ENCODE measurements around the gene TBC1D22A. TPM values are rescaled to one million over a fixed set of nuclear protein-coding genes. Genes with fewer than 3 reads are reported as not detected.

TBC1D22A gene
- polyA plus RNA-seq, 1 donor from 2014 or later, result 9.3 TPM

DNA sequence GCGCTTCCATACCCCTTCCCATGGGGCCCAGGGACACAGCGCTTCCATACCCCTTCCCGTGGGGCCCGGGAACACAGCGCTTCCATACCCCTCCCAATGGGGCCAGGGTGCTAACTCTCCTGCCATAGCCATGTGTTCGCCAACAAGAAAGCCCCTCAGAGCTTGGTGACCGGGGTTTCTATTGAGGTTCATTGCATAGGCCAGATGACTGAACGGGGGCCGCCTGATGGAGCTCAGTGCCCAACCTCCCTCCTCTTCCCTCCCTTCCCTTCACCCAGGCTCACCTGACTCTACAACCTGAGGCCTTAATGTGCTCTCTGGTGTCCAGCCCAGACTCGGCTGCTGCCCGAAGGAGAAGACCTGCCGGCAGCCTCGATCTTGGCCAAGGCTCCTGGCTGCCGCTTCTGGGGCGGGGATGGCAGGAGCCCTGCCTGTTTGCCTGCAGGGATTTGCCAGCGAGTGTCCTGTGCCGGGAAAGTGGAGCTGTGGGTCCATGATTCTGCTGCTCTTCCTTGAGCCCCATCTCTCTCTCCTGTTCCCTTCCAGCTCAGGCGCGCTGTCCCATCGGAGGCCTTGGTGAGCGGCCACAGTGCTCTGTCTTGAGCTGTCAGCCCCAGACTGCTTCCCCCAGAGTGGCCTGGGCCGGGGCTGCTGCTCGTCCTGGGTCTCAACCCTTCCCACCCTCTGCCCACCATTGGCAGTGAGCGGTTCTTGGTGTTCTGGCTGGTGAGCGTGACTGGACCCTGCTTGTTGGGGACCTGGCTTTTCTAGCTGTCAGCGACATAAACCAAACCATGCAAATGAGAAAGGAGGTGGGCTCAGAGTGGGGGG lies 267.0 kb downstream of the TBC1D22A start:
- no peaks in the 10 kb centered on the region for H3K36me3 ChIP-seq (ENCODE audit: insufficient read depth, low read length)
- H3K4me2 ChIP-seq (ENCODE audit: low read length), result no peak overlapping the region
- no peak overlapping the region for H3K4me3 ChIP-seq (ENCODE audit: low read length)
- no peaks in the 10 kb centered on the region for H4K20me1 ChIP-seq (ENCODE audit: insufficient read depth)
- no peaks in the 10 kb centered on the region for H3K27me3 ChIP-seq (ENCODE audit: insufficient read depth, low read depth, low read length)
- TF ChIP-seq RAD21 (conservative IDR thresholded peaks at IDR 0.05), result no peak
- TF ChIP-seq SMC3 (conservative IDR thresholded peaks at IDR 0.05; ENCODE audit: poor library complexity), result no peak
- no peak for TF ChIP-seq CTCF (IDR thresholded peaks at IDR 0.05; ENCODE audit: poor library complexity, severe bottlenecking)
- TF ChIP-seq MXI1 (conservative IDR thresholded peaks at IDR 0.05; ENCODE audit: poor library complexity, severe bottlenecking), result no peak
- no peak for TF ChIP-seq EZH2 (IDR thresholded peaks at IDR 0.05; ENCODE audit: borderline replicate concordance, insufficient read depth, low read length, poor library complexity, severe bottlenecking)
- TF ChIP-seq POLR2AphosphoS5 (IDR thresholded peaks at IDR 0.05), result no peak
- TF ChIP-seq, protein P1, sequence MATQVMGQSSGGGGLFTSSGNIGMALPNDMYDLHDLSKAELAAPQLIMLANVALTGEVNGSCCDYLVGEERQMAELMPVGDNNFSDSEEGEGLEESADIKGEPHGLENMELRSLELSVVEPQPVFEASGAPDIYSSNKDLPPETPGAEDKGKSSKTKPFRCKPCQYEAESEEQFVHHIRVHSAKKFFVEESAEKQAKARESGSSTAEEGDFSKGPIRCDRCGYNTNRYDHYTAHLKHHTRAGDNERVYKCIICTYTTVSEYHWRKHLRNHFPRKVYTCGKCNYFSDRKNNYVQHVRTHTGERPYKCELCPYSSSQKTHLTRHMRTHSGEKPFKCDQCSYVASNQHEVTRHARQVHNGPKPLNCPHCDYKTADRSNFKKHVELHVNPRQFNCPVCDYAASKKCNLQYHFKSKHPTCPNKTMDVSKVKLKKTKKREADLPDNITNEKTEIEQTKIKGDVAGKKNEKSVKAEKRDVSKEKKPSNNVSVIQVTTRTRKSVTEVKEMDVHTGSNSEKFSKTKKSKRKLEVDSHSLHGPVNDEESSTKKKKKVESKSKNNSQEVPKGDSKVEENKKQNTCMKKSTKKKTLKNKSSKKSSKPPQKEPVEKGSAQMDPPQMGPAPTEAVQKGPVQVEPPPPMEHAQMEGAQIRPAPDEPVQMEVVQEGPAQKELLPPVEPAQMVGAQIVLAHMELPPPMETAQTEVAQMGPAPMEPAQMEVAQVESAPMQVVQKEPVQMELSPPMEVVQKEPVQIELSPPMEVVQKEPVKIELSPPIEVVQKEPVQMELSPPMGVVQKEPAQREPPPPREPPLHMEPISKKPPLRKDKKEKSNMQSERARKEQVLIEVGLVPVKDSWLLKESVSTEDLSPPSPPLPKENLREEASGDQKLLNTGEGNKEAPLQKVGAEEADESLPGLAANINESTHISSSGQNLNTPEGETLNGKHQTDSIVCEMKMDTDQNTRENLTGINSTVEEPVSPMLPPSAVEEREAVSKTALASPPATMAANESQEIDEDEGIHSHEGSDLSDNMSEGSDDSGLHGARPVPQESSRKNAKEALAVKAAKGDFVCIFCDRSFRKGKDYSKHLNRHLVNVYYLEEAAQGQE (IDR thresholded peaks at IDR 0.05; ENCODE audit: borderline replicate concordance), result no peak
- TF ChIP-seq EP300 (conservative IDR thresholded peaks at IDR 0.05; ENCODE audit: poor library complexity, severe bottlenecking), result no peak
- no peaks in the 10 kb centered on the region for H3K79me2 ChIP-seq (replicated peaks; ENCODE audit: insufficient read depth, low read length)
- H2AFZ ChIP-seq (ENCODE audit: low read depth, low read length), result no peak overlapping the region
- H3K27ac ChIP-seq (ENCODE audit: low read length), result peak overlapping the region; percentile 60
- no peaks in the 10 kb centered on the region for H3K9me2 ChIP-seq (ENCODE audit: insufficient read depth, low read length)
- no peaks in the 10 kb centered on the region for H3K9me3 ChIP-seq (ENCODE audit: low read length)
- H3F3A ChIP-seq (ENCODE audit: insufficient read depth, low read length, poor library complexity, severe bottlenecking), result no peaks in the 10 kb centered on the region
- H3K9ac ChIP-seq (ENCODE audit: low read length), result peak overlapping the region; percentile 47

GRCh38 chr22:47030143-47030661 lies 267.8 kb downstream of the TBC1D22A start:
- no peaks in the 10 kb centered on the region for H3K36me3 ChIP-seq (ENCODE audit: insufficient read depth, low read length)
- H3K4me2 ChIP-seq (ENCODE audit: low read length), result no peak overlapping the region
- no peak overlapping the region for H3K4me3 ChIP-seq (ENCODE audit: low read length)
- no peaks in the 10 kb centered on the region for H3K27me3 ChIP-seq (ENCODE audit: insufficient read depth, low read depth, low read length)
- H2AFZ ChIP-seq (ENCODE audit: low read depth, low read length), result no peak overlapping the region
- peak overlapping the region; percentile 47 for H3K9ac ChIP-seq (ENCODE audit: low read length)
- no peaks in the 10 kb centered on the region for H3K79me2 ChIP-seq (replicated peaks; ENCODE audit: insufficient read depth, low read length)
- H3K27ac ChIP-seq (ENCODE audit: low read length), result peak overlapping the region; percentile 60
- no peaks in the 10 kb centered on the region for H3F3A ChIP-seq (ENCODE audit: insufficient read depth, low read length, poor library complexity, severe bottlenecking)
- no peaks in the 10 kb centered on the region for H3K9me3 ChIP-seq (ENCODE audit: low read length)
- H3K9me2 ChIP-seq (ENCODE audit: insufficient read depth, low read length), result no peaks in the 10 kb centered on the region
- TF ChIP-seq, protein P1 (IDR thresholded peaks at IDR 0.05; ENCODE audit: borderline replicate concordance), result no peak
- no peak for TF ChIP-seq TAF1 (IDR thresholded peaks at IDR 0.05; ENCODE audit: low read depth)
- no peak for TF ChIP-seq EZH2 (IDR thresholded peaks at IDR 0.05; ENCODE audit: borderline replicate concordance, insufficient read depth, low read length, poor library complexity, severe bottlenecking)
- no peak for TF ChIP-seq CTCF (IDR thresholded peaks at IDR 0.05; ENCODE audit: poor library complexity, severe bottlenecking)
- TF ChIP-seq MXI1 (conservative IDR thresholded peaks at IDR 0.05; ENCODE audit: poor library complexity, severe bottlenecking), result no peak
- TF ChIP-seq SMC3 (conservative IDR thresholded peaks at IDR 0.05; ENCODE audit: poor library complexity), result no peak
- TF ChIP-seq POLR2AphosphoS5 (IDR thresholded peaks at IDR 0.05), result no peak
- TF ChIP-seq RAD21 (conservative IDR thresholded peaks at IDR 0.05), result no peak
- TF ChIP-seq EP300 (conservative IDR thresholded peaks at IDR 0.05; ENCODE audit: poor library complexity, severe bottlenecking), result no peak
- no peaks in the 10 kb centered on the region for H4K20me1 ChIP-seq (ENCODE audit: insufficient read depth)
